A549 treated with DMSO at 1 μM for 4 hours (cell line): ENCODE measurements around the gene PRRX1. TPM values are rescaled to one million over a fixed set of nuclear protein-coding genes. Genes with fewer than 3 reads are reported as not detected.

Source experiments
- total RNA-seq: library from RNA; stranded (reverse); fragments of 200-300 nt; extraction: Qiagen RNA extraction; gene quantifications from 5 replicates; pipeline ENCODE4 v1.2.3, GENCODE V29; 2022; ENCODE audit warnings: low read depth

The PRRX1 gene
- total RNA-seq: 0.10 TPM in 1 of 5 replicates, not detected in the others

DNA sequence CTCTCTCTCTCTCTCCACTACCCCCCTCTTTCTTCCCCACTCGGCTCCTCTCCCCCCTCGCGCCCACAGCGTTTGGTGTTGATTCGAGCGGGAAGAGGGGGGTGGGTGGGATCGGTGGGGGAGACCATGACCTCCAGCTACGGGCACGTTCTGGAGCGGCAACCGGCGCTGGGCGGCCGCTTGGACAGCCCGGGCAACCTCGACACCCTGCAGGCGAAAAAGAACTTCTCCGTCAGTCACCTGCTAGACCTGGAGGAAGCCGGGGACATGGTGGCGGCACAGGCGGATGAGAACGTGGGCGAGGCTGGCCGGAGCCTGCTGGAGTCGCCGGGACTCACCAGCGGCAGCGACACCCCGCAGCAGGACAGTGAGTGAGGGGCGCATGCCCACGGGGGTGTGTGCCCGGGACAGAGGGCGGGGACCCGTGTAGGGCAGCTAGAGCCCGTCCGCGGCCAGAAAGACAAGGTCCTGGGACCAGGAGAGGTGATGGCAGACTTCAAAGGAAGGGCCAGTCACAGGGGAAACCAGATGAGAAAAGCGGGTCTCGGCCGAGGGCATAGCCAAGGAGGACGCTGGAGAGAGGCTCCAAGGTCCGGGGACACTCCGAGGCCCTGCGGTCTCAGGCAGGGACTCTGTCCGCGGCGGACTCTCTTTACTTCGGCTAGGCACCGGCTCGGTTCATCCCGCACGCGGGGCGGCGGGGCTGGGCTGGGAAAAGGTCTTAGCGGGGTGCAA lies at the start of gene PRRX1:
Gene PRRX1 (plus strand): TSS at position 39 of the 735 bp plus-strand sequence. CDS start 88 bp downstream, at position 127.

Other genes starting within 250 kb of the PRRX1 start
- gene GORAB, start 132.0 kb upstream of the PRRX1 start, total RNA-seq: 6.2 to 8.7 TPM (median 7.9 TPM) in 5 replicates